Epithelial cell of esophagus (primary cell): Measurements from ENCODE around the gene ABCC9.
"Not testable (repeated sequence)": the region's sequence is repeated elsewhere in the genome, so short reads cannot be mapped to it uniquely, and the experiment has no call there.

Experiments
- DNase-seq: peaks from one replicate; pipeline ENCODE4 v3.0.0; 2010; ENCODE audit warnings: low read depth
- H3K4me3 ChIP-seq: 2 replicates; pipeline ENCODE4 v1.5.1; 2011; ENCODE audit warnings: mild to moderate bottlenecking, low read length, control low read depth
- CTCF ChIP-seq: IDR thresholded peaks from 2 replicates; pipeline ENCODE4 v1.5.1; 2011; ENCODE audit warnings: low read depth, mild to moderate bottlenecking, low read length, control low read depth, inconsistent platforms; ENCODE audit not compliant: insufficient read depth; ENCODE audit errors: missing control alignments

The ABCC9 gene

GRCh38 chr12:21786041-21786531 lies 155.1 kb downstream of the ABCC9 start:
- no peak for TF ChIP-seq CTCF
- no peak overlapping the region for H3K4me3 ChIP-seq
- DNase-seq, result no peak

- H3K4me3 ChIP-seq, DNase-seq: not testable (repeated sequence)
Measured at GRCh38 chr12:21782723-21783122, 158.5 kb downstream of the ABCC9 start.

GRCh38 chr12:21780786-21781185 lies 160.4 kb downstream of the ABCC9 start:
- no peak for DNase-seq
- no peak overlapping the region for H3K4me3 ChIP-seq
- TF ChIP-seq CTCF, result no peak

- DNase-seq, result no peak
- H3K4me3 ChIP-seq, result no peak overlapping the region
- TF ChIP-seq CTCF, result no peak
Measured at GRCh38 chr12:21776175-21776574, 165.1 kb downstream of the ABCC9 start.

- DNase-seq, result no peak
- no peak overlapping the region for H3K4me3 ChIP-seq
- TF ChIP-seq CTCF, result no peak
Measured at GRCh38 chr12:21775133-21775820, 165.9 kb downstream of the ABCC9 start.

- TF ChIP-seq CTCF, result no peak
- no peak within 1 kb of the TSS for H3K4me3 ChIP-seq
- DNase-seq, result no peak
Measured at GRCh38 chr12:21774358-21775132, 166.7 kb downstream of the ABCC9 start, which contains the start of gene KCNJ8. Gene KCNJ8 (minus strand): TSS chr12:21774706. CDS start chr12:21773616, 1,090 bp downstream.

GRCh38 chr12:21773806-21774205 lies 167.4 kb downstream of the ABCC9 start:
- DNase-seq, result no peak
- no peak for TF ChIP-seq CTCF
- H3K4me3 ChIP-seq, result no peak overlapping the region
